Right atrium auricular region (tissue), 2 donors: Measurements from ENCODE around the gene DNAJC17. TPM values are rescaled to one million over a fixed set of nuclear protein-coding genes. Genes with fewer than 3 reads are reported as not detected.

ENCODE experiments used
- DNase-seq: peaks from one replicate; pipeline ENCODE4 v3.0.0-alpha.2; 2019; ENCODE audit warnings: low spot score
- H3K27ac ChIP-seq, 2 donors: fragments of 200-600 bp; sonication (generic); 1 replicate in 1 of 2; 2 replicates in 1 of 2; pipeline ENCODE4 v1.5.1; 2016 to 2019
- H3K27me3 ChIP-seq, 2 donors: fragments of 200-600 bp; sonication (generic); one replicate each; pipeline versions ENCODE4 v1.5.1 to v1.6.0; 2017 to 2019
- H3K36me3 ChIP-seq: fragments of 200-600 bp; sonication (generic); one replicate; pipeline ENCODE4 v1.5.1; 2016
- H3K4me1 ChIP-seq, 2 donors: fragments of 200-600 bp; sonication (generic); one replicate each; pipeline versions ENCODE4 v1.5.1 to v1.6.0; 2017 to 2019
- H3K4me3 ChIP-seq, 2 donors: fragments of 200-600 bp; sonication (generic); 1 replicate in 1 of 2; 2 replicates in 1 of 2; pipeline ENCODE4 v1.5.1; 2017 to 2019; ENCODE audit warnings: mild to moderate bottlenecking in 1 of 2, moderate library complexity in 1 of 2
- H3K9me3 ChIP-seq, 2 donors: fragments of 200-600 bp; sonication (generic); one replicate each; pipeline ENCODE4 v1.5.1; 2019
- CTCF ChIP-seq, 2 donors: fragments of 200-600 bp; sonication (generic); IDR thresholded peaks; one replicate each; pipeline ENCODE4 v1.5.1; 2019; ENCODE audit warnings: antibody characterized with exemption in 2 of 2
- total RNA-seq, 2 donors: library from RNA; depleted of rRNA; stranded (reverse); fragments of >200 nt; gene quantifications; one replicate each; pipeline ENCODE4 v1.1.0, GENCODE V29; 2016

DNAJC17 gene
- total RNA-seq, 2 donors from 2014 or later: 11.6 to 15.7 TPM

- Histone ChIP-seq H3K36me3 (no peaks in the 10 kb centered on the region), H3K4me1 (no peaks in the 10 kb centered on the region), H3K27me3 (no peaks in the 10 kb centered on the region), H3K9me3 (no peaks in the 10 kb centered on the region), H3K4me3 (no peak overlapping the region), H3K27ac (no peak overlapping the region)
- TF ChIP-seq CTCF (IDR thresholded peaks at IDR 0.05): no peak
- DNase-seq: no peak
Measured at GRCh38 chr15:40821195-40821594, 13.9 kb upstream of the DNAJC17 start.

- H3K27me3 ChIP-seq: no peaks in the 10 kb centered on the region
- no peaks in the 10 kb centered on the region for H3K4me1 ChIP-seq
- H3K36me3 ChIP-seq: peaks cover 9% of the 10 kb centered on the region
- no peaks in the 10 kb centered on the region for H3K9me3 ChIP-seq
- TF ChIP-seq CTCF (IDR thresholded peaks at IDR 0.05): no peak
- H3K4me3 ChIP-seq: no peak overlapping the region
- no peak overlapping the region for H3K27ac ChIP-seq
- DNase-seq: no peak
Measured at GRCh38 chr15:40819048-40819447, 11.8 kb upstream of the DNAJC17 start.

DNA sequence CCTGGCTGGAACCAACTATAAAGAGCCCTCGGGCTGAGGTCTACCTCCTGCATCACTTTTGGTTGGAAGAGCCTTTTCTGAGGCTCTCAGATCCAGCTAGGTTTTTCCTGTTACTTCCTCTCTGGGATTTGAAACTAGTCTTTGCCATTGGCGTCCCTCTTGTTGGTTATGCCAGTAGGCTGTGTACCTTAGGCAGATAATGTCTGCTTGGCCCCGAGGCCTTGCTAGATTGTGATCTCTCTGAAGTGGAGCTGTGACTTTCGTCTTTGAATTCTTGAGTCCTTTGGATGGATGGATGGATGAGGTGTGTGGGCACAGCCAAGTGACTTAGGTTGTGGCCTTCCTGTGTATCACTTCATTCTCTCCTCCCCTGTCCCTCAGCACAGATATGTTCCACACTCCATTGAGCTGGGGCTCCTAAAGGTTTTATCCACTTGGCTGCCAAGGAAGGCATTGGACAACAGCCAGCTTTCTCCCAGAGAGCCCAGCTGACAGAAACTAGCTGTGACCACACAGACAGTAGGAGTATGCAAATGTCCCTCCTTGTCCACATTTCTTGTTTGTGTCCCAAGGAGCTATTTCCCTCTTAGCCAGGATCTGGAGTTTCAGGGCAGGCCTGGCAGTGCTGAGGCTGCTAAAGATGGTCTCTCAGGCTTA lies 7.9 kb upstream of the DNAJC17 start:
- Histone ChIP-seq H3K27me3 (no peaks in the 10 kb centered on the region), H3K4me3 (no peak overlapping the region), H3K36me3 (peaks cover 28% of the 10 kb centered on the region), H3K4me1 (no peaks in the 10 kb centered on the region), H3K9me3 (no peaks in the 10 kb centered on the region), H3K27ac (no peak overlapping the region)
- no peak for TF ChIP-seq CTCF (IDR thresholded peaks at IDR 0.05)
- DNase-seq: no peak

GRCh38 chr15:40812721-40813425 lies 5.6 kb upstream of the DNAJC17 start:
- Histone ChIP-seq H3K4me3 (no peak overlapping the region), H3K4me1 (peaks cover 0 to 9% of the 10 kb centered on the region in 2 donors), H3K27me3 (no peaks in the 10 kb centered on the region), H3K36me3 (peaks cover 28% of the 10 kb centered on the region), H3K9me3 (no peaks in the 10 kb centered on the region), H3K27ac (no peak overlapping the region)
- DNase-seq: no peak
- no peak for TF ChIP-seq CTCF (IDR thresholded peaks at IDR 0.05)

GRCh38 chr15:40808861-40809450 lies 1.7 kb upstream of the DNAJC17 start:
- Histone ChIP-seq H3K9me3 (no peaks in the 10 kb centered on the region), H3K36me3 (peaks cover 18% of the 10 kb centered on the region), H3K4me3 (no peak overlapping the region), H3K27me3 (no peaks in the 10 kb centered on the region), H3K27ac (no peak overlapping the region), H3K4me1 (peaks cover 0 to 19% of the 10 kb centered on the region in 2 donors)
- DNase-seq: no peak
- no peak for TF ChIP-seq CTCF (IDR thresholded peaks at IDR 0.05)
